Uterus (tissue), 4 donors: Measurements from ENCODE around the gene MALAT1. TPM values are rescaled to one million over a fixed set of nuclear protein-coding genes. Genes with fewer than 3 reads are reported as not detected.

Experiments used
- DNase-seq, 2 donors: peaks; one replicate each; pipeline ENCODE4 v3.0.0-alpha.2; 2019 to 2020
- H3K27ac ChIP-seq, 2 donors: fragments of 200-600 bp; sonication (generic); 1 replicate in 1 of 2; 2 replicates in 1 of 2; pipeline ENCODE4 v1.5.1; 2016 to 2018
- H3K27me3 ChIP-seq, 2 donors: fragments of 200-600 bp; sonication (generic); one replicate each; pipeline ENCODE4 v1.5.1; 2018 to 2019; ENCODE audit warnings: control low read depth in 1 of 2
- H3K36me3 ChIP-seq, 2 donors: fragments of 200-600 bp; sonication (generic); one replicate each; pipeline ENCODE4 v1.5.1; 2019; ENCODE audit warnings: control low read depth in 1 of 2
- H3K4me1 ChIP-seq, 2 donors: fragments of 200-600 bp; sonication (generic); one replicate each; pipeline ENCODE4 v1.5.1; 2018 to 2019; ENCODE audit warnings: control low read depth in 1 of 2
- H3K4me3 ChIP-seq, 2 donors: fragments of 200-600 bp; sonication (generic); 1 replicate in 1 of 2; 2 replicates in 1 of 2; pipeline ENCODE4 v1.5.1; 2018 to 2019; ENCODE audit warnings: mild to moderate bottlenecking in 1 of 2
- H3K9me3 ChIP-seq, 2 donors: fragments of 200-600 bp; sonication (generic); one replicate each; pipeline ENCODE4 v1.5.1; 2019; ENCODE audit warnings: control low read depth in 1 of 2
- POLR2A ChIP-seq, 2 donors: fragments of 450-650 bp; IDR thresholded peaks; one replicate each; pipeline ENCODE4 v1.6.1; 2016; ENCODE audit warnings: antibody characterized with exemption in 2 of 2, mild to moderate bottlenecking in 1 of 2, moderate library complexity in 1 of 2
- intact Hi-C: fragments of 100-400 bp; cut with DNase I; formaldehyde crosslinking; loops from one replicate; pipeline ENCODE4 v1.15.1; 2023; ENCODE audit warnings: low total_unique reads
- total RNA-seq, 4 donors: library from RNA; depleted of rRNA in 3 of 4; stranded (reverse); fragments of >200 nt in 3 of 4; gene quantifications; one replicate each; pipeline versions ENCODE4 v1.1.0 to v1.2.4, GENCODE V29; 2014 to 2023
- TF ChIP-seq, protein P1 (sequence below), 4 experiments: fragments of 200-600 bp in 2 of 4; fragments of 450-650 bp in 2 of 4; sonication (generic) in 2 of 4; IDR thresholded peaks; one replicate each; pipeline ENCODE4 v1.5.1; 2016 to 2019; ENCODE audit warnings: antibody characterized with exemption in 4 of 4, mild to moderate bottlenecking in 2 of 4, moderate library complexity in 1 of 4
- donor health status: DM: yes; HTN: yes; CAD: no.

MALAT1 gene
- total RNA-seq, 4 donors from 2014 or later = 6,732 to 19,335 (median 13,886) TPM

DNA sequence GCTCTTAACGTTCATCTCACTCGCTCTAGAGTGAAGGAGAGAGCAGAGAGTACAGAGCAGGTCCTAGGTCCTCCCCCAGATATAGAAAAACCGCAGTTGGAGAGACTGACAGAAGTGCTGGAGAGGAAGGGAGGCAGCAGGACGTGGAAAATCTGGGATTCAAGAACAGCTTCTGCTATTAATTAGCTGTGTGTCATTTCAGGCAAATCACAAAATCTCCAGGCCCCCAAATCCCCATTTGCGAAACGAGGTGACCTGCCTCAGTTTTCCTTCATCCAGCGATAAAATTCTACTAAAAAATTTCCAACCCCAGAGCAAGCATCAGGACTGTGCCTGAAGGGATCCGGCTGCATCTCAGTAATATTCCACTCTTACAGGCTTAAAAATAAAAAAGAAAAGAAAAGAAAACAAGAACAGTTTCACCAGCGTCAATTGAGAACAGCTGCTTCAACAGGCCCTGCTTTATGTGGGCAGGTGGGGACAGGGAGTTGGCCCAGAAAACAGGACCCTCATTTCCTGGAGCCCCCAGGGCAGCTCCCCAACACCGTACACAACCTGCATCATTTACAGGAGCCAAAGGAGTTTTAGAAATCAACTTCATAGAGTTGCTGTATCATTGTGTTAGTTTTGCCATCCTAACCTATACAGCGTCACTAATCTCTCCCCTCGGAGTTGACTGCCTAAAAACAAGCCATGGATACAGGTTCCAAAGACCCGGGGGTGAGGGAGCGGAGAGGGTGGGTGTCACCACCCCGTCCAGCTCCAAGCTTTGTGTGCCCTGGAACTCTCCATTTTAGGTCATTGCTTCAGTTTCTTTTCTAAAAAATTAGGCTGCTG is 2.3 kb upstream of the MALAT1 start:
- Histone ChIP-seq H3K27me3 (no peaks in the 10 kb centered on the region), H3K4me1 (peaks cover 23 to 34% of the 10 kb centered on the region in 2 donors), H3K27ac (peak overlapping the region; percentile 94 to 97), H3K36me3 (no peaks in the 10 kb centered on the region), H3K4me3 (peak overlapping the region; percentile 15 to 34), H3K9me3 (no peaks in the 10 kb centered on the region)
- TF ChIP-seq POLR2A (IDR thresholded peaks at IDR 0.05) = peak; percentile 31 to 35
- TF ChIP-seq, protein P1, sequence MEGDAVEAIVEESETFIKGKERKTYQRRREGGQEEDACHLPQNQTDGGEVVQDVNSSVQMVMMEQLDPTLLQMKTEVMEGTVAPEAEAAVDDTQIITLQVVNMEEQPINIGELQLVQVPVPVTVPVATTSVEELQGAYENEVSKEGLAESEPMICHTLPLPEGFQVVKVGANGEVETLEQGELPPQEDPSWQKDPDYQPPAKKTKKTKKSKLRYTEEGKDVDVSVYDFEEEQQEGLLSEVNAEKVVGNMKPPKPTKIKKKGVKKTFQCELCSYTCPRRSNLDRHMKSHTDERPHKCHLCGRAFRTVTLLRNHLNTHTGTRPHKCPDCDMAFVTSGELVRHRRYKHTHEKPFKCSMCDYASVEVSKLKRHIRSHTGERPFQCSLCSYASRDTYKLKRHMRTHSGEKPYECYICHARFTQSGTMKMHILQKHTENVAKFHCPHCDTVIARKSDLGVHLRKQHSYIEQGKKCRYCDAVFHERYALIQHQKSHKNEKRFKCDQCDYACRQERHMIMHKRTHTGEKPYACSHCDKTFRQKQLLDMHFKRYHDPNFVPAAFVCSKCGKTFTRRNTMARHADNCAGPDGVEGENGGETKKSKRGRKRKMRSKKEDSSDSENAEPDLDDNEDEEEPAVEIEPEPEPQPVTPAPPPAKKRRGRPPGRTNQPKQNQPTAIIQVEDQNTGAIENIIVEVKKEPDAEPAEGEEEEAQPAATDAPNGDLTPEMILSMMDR (IDR thresholded peaks at IDR 0.05) = no peak
- intact Hi-C loops = no loop called here
- peak in 1 of 2 donors; percentile 68 for DNase-seq

DNA sequence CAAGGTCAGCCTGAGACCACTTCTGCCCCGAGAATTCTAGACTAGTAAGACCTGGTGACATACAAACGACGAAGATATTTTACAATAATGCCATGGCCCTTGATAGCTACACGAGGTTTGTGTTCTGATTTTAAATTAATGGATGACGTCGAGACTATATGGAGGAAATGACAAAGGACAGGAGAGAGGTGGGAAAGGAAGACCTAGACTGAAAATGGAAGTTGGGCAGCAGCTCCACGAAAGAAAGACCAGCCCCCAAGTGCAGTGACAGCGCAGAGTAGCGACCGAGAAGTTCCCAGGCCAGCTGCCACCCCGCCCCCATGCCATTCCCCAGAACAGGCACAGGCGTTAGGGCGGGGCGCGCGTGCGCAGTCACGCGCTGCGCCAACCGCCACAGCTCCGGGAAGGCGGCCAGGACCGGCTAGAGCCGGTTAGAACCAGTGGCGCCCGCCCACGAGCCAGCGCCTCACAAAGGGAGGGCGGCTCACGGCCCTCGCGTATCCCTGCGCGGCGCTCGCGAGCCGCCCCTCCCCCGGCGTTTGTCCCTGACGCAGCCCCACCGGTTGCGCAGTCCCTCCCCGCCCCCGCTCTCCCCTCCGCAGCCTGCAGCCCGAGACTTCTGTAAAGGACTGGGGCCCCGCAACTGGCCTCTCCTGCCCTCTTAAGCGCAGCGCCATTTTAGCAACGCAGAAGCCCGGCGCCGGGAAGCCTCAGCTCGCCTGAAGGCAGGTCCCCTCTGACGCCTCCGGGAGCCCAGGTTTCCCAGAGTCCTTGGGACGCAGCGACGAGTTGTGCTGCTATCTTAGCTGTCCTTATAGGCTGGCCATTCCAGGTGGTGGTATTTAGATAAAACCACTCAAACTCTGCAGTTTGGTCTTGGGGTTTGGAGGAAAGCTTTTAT is 1.5 kb upstream of the MALAT1 start:
- Histone ChIP-seq H3K27me3 (no peaks in the 10 kb centered on the region), H3K36me3 (no peaks in the 10 kb centered on the region), H3K27ac (peak overlapping the region; percentile 96 to 97), H3K9me3 (no peaks in the 10 kb centered on the region), H3K4me1 (peaks cover 17 to 30% of the 10 kb centered on the region in 2 donors), H3K4me3 (peak overlapping the region; percentile 85 to 90)
- TF ChIP-seq, protein P1 (IDR thresholded peaks at IDR 0.05) = peak in 3 of 4 experiments; percentile 11 to 38 (median 36)
- TF ChIP-seq POLR2A (IDR thresholded peaks at IDR 0.05) = peak; percentile 93 to 97
- peak; percentile 99 for DNase-seq
- intact Hi-C loops = loop anchor here (2.0 kb wide), 2 partner anchors 21 to 75 kb away; partner anchors contain the start of gene NEAT1

DNA sequence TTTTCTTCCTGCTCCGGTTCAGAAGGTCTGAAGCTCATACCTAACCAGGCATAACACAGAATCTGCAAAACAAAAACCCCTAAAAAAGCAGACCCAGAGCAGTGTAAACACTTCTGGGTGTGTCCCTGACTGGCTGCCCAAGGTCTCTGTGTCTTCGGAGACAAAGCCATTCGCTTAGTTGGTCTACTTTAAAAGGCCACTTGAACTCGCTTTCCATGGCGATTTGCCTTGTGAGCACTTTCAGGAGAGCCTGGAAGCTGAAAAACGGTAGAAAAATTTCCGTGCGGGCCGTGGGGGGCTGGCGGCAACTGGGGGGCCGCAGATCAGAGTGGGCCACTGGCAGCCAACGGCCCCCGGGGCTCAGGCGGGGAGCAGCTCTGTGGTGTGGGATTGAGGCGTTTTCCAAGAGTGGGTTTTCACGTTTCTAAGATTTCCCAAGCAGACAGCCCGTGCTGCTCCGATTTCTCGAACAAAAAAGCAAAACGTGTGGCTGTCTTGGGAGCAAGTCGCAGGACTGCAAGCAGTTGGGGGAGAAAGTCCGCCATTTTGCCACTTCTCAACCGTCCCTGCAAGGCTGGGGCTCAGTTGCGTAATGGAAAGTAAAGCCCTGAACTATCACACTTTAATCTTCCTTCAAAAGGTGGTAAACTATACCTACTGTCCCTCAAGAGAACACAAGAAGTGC is 661 bp upstream of the MALAT1 start:
- H3K4me1 ChIP-seq = peaks cover 15 to 24% of the 10 kb centered on the region in 2 donors
- H3K27ac ChIP-seq = peak overlapping the region; percentile 96 to 97
- H3K27me3 ChIP-seq = no peaks in the 10 kb centered on the region
- peak in 1 of 2 donors; percentile 5 for TF ChIP-seq POLR2A (IDR thresholded peaks at IDR 0.05)
- TF ChIP-seq, protein P1 (IDR thresholded peaks at IDR 0.05) = no peak
- H3K4me3 ChIP-seq = peak overlapping the region; percentile 85 to 90
- no peaks in the 10 kb centered on the region for H3K9me3 ChIP-seq
- intact Hi-C loops = loop anchor here (2.0 kb wide), 2 partner anchors 21 to 75 kb away; partner anchors contain the start of gene NEAT1
- peak in 1 of 2 donors; percentile 68 for DNase-seq
- no peaks in the 10 kb centered on the region for H3K36me3 ChIP-seq

DNA sequence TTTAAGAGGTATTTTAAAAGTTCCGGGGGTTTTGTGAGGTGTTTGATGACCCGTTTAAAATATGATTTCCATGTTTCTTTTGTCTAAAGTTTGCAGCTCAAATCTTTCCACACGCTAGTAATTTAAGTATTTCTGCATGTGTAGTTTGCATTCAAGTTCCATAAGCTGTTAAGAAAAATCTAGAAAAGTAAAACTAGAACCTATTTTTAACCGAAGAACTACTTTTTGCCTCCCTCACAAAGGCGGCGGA is 193 bp upstream of the MALAT1 start:
- Histone ChIP-seq H3K36me3 (no peaks in the 10 kb centered on the region), H3K27me3 (no peaks in the 10 kb centered on the region)
- intact Hi-C loops = loop anchor here (2.0 kb wide), 2 partner anchors 22 to 76 kb away; partner anchors contain the start of gene NEAT1

More for the DNA sequence above, 193 bp upstream of the MALAT1 start:
- H3K4me3 ChIP-seq = peak overlapping the region; percentile 85 to 90
- no peaks in the 10 kb centered on the region for H3K9me3 ChIP-seq
- H3K27ac ChIP-seq = peak overlapping the region; percentile 96 to 97
- DNase-seq = no peak
- H3K4me1 ChIP-seq = peaks cover 11 to 20% of the 10 kb centered on the region in 2 donors
- TF ChIP-seq, protein P1 (IDR thresholded peaks at IDR 0.05) = no peak
- TF ChIP-seq POLR2A (IDR thresholded peaks at IDR 0.05) = no peak
